GM10847 (cell line): Measurements from ENCODE around the gene SYT13.

Experiments used
- POLR2A ChIP-seq: IDR thresholded peaks from 2 replicates; pipeline ENCODE4 v1.6.1; 2011; ENCODE audit not compliant: insufficient read length; ENCODE audit errors: extremely low read depth

SYT13 gene

DNA sequence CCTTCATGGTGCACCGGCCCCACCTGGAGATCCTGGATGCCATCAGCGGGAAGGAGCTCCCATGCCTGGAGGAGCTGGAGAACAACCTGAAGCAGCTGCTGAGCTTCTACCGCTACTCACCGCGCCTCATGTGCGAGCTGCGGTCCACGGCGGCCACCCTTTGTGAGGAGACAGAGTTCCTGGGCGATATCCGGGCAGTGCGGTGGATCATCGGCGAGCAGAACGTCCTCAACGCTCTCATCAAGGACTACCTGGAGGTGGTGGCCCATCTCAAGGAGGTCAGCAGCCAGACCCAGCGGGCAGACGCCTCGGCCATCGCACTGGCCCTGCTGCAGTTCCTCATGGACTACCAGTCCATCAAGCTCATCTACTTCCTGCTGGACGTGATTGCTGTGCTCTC, 59.2 kb downstream of the SYT13 start:
- no peak for TF ChIP-seq POLR2A

DNA sequence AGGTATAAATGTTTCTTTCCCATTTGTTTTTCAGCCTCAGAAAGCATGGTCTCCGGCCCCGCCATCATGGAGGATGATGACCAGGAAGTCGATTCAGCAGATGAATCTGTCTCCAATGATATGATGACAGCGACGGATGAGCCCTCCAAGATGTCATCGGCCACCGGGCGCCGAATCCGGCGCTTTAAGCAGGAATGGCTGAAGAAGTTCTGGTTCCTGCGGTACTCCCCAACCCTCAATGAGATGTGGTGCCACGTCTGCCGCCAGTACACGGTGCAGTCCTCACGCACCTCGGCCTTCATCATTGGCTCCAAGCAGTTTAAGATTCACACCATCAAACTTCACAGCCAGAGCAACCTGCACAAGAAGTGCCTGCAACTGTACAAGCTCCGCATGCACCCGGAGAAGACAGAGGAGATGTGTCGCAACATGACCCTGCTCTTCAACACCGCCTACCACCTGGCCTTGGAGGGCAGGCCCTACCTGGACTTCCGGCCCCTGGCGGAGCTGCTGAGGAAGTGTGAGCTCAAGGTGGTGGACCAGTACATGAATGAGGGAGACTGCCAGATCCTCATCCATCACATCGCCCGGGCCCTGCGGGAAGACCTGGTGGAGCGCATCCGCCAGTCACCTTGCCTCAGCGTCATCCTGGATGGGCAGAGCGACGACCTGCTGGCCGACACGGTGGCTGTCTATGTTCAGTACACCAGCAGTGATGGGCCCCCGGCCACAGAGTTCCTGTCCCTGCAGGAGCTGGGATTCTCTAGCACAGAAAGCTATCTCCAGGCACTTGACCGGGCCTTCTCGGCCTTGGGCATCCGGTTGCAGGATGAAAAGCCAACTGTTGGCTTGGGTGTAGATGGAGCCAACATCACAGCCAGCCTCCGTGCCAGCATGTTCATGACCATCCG, 59.9 kb downstream of the SYT13 start:
- no peak for TF ChIP-seq POLR2A

DNA sequence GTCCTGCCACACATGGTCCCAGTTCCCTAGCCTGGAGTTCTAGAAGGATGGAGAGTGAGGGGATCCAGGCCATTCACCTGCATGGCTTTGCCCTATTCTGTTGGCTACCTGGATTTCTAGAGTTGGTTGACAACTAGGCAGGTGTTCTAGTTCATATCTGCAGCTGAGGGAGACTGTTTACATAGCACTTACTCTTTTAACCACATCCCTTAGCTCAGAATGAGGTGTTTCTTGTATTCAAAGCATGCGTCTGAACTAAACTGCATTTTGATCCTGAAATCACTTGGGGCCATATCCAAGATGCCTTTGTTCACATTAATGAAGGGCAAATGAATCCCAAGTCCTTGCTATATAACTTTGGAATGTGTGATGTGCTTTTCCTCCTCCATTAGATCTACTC, 60.9 kb downstream of the SYT13 start:
- no peak for TF ChIP-seq POLR2A

- TF ChIP-seq POLR2A, result no peak
Observed at GRCh38 chr11:45224766-45225165, 61.4 kb downstream of the SYT13 start.

DNA sequence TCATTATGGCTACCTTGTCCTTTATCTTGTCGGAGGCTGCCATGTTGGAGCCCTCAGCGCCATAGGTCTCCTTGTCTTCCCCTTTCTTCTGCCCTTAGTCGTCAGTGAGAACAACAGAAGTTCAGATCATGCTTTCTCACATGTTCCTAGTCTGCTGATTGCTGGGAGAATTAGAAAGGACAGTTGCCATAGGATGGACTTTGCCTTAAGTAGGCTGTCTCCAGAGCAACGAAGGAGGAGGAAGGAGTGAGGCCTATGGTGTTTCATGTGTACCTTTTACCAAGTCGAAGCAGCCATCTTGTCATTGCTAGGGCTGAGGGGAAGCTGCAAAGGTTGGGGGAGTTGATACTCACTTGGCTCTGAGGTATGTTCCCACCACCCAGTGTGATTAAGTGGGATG, 62.6 kb downstream of the SYT13 start:
- TF ChIP-seq POLR2A, result no peak

DNA sequence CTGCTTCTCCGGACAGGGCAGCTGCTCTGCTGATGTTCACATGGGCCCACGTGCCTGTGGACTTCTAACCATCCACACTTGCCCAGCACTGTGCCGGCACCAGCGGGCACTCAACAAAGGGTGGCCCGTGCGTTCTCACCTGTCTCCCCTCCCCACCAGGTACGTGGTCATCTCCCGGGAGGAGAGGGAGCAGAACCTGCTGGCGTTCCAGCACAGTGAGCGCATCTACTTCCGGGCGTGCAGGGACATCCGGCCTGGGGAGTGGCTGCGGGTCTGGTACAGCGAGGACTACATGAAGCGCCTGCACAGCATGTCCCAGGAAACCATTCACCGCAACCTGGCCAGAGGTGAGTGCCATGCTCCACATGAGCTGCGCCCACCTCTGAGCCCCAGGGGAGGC, 66.7 kb downstream of the SYT13 start:
- TF ChIP-seq POLR2A, result no peak

- no peak for TF ChIP-seq POLR2A
Observed at GRCh38 chr11:45218705-45219104, 67.4 kb downstream of the SYT13 start.

DNA sequence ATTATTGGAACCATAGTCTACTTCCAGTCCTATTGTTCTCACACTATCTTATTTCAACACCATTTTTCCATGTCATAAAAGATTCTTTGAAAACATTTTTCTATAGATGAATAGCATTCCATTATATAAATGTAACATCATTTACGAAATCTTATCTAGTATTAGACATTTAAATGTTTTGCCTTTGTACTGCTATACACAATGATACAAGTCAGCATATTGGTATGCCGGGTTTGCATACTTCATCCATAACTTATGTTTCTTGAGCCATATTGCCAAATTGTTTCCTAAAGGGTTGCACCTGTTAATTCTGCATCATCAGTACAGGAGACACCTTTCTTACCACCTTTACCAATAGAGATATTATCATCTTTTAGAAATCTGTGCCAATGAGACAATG, 68.2 kb downstream of the SYT13 start:
- no peak for TF ChIP-seq POLR2A

- TF ChIP-seq POLR2A, result no peak
Observed at GRCh38 chr11:45216901-45217300, 69.2 kb downstream of the SYT13 start.

DNA sequence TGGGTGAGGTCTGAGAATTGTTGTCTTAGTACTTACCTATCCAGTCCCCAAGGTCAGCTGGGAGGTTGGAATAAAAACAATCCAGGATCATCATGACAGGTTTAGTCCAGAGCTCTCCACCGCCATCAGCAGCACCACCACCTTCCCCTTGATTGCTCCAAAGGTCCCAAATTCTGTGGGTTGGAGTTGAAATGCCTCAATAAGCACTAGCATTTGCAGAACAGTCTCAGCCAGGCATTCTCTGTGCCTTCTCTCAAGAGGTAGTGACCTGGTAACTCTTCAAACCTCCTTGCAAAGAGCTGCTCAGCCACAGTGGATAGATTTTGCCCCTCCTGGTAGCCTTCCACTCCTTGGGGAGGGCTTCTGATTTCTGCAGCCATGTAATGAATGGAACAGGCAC, 70.1 kb downstream of the SYT13 start:
- TF ChIP-seq POLR2A, result no peak

- no peak for TF ChIP-seq POLR2A
Observed at GRCh38 chr11:45215098-45215865, 70.9 kb downstream of the SYT13 start.

GRCh38 chr11:45213717-45214116, 72.4 kb downstream of the SYT13 start:
- TF ChIP-seq POLR2A, result no peak

DNA sequence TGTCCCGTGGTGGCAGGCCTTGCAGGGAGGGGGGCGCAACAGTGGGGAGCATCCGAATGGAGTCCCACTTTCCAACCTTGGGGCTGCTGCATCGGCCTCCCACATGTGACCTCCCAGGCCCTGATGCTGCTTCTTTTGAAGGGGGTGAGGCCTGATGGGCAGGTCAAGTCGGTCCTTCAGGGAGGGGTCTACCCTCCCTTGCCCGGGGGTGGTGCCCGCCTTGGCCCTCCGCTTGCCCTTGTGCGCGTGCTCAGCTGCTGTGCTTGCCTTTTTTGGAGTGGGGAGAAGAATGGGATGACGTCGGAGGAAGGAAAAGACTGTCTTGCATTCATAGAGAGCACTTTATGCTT, 72.8 kb downstream of the SYT13 start:
- TF ChIP-seq POLR2A, result no peak

DNA sequence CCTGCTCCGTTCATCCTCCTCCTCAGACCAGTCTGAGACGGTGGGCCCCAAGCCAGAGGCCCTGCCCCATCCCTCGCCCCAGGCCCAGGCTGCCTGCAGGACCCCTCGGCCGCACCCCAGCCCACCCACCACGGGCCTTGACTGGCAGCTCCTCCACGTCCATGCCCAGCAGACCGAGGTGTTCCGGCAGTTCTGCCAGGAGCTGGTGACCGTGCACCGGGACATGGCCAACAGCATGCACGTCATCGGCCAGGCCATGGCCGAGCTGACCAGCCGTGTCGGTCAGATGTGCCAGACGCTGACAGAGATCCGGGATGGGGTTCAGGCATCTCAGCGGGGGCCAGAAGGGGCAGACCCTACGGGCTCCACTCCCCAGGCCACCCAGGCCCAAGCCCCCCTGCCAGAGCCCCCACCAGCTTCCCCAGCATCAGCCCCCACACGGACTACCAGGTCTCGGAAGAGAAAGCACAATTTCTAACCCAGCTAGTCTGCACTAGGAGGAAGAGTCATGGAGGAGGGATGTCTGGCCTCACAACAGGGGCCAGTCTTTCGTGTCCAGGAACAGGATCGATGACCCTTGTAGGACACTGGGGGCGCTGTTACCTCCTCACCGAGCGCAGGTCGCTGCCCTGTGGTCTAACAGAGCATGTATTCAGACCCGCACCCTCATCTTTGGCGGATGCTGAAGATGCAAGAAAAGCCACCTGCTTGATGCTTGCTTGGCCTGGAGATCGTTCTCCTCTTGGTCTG, 73.4 kb downstream of the SYT13 start:
- TF ChIP-seq POLR2A, result no peak

DNA sequence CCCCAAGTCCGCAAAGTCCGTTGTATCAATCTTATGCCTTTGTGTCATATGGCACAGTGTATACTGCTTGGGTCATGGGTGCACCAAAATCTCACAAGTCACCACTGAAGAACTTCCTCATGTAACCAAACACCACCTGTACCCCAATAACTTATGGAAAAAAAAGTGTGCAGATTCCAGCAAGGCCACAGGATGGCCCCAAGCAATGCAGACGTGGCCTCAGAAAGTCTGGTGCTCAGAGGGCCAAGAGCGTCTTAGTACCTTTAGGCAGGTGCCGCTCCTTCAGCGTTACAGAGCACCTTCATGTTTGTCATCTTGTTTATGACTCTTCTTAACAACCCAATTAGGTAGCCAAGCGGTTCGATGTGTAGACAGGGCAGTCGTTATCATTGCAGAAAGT, 74.4 kb downstream of the SYT13 start:
- TF ChIP-seq POLR2A, result no peak

DNA sequence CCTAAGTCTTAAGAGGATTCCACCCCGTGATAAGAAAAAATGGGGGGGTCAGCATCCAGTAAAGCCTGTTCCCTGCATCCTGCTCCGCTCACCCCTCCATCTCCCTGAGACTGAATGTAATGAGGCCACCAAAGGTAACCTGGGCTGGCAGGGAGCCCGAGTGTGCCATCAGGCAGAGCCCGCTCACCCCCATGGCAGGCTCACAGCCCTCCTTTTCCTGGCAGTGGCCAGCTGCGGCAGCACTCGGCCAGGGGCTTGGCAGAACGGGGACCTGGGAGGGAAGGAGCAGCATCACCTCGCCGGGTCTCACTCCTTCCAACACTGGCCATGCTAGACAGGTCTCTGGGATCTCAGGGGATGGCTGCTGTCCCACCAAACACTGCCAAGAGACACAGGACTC, 75.3 kb downstream of the SYT13 start:
- no peak for TF ChIP-seq POLR2A
